ENCODE measurements around the gene NCDN.

NCDN gene

DNA sequence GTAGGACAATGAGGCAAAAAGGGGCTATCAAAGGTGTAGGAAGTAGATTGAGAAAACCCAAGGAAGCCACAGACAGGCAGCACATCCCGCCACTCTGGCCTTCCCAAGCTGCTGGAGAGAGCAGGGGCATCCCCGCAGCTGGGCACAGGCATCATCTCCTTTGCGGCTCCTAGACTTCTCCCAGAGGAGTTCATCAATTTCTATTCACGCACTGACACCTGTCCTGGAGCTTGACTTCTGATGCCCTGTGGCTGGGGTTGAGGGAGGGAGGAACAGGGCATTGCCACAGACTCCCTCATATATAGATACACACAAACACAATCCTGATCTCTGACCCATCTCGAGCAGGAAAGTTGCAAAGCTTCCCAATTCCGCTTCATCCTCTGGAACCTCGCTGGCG lies 13.7 kb downstream of the NCDN start:
- no peak overlapping the region for H3K27ac ChIP-seq
- H3K36me3 ChIP-seq (ENCODE audit: control insufficient read depth, insufficient read depth, low read length): no peaks in the 10 kb centered on the region
- no peaks in the 10 kb centered on the region for H3K4me1 ChIP-seq
- no peak overlapping the region for H3K4me2 ChIP-seq (ENCODE audit: low read length)
- no peak overlapping the region for H3K9ac ChIP-seq
- H3K27me3 ChIP-seq (ENCODE audit: control insufficient read depth, insufficient read depth, low read length): no peaks in the 10 kb centered on the region
- TF ChIP-seq, protein P1, sequence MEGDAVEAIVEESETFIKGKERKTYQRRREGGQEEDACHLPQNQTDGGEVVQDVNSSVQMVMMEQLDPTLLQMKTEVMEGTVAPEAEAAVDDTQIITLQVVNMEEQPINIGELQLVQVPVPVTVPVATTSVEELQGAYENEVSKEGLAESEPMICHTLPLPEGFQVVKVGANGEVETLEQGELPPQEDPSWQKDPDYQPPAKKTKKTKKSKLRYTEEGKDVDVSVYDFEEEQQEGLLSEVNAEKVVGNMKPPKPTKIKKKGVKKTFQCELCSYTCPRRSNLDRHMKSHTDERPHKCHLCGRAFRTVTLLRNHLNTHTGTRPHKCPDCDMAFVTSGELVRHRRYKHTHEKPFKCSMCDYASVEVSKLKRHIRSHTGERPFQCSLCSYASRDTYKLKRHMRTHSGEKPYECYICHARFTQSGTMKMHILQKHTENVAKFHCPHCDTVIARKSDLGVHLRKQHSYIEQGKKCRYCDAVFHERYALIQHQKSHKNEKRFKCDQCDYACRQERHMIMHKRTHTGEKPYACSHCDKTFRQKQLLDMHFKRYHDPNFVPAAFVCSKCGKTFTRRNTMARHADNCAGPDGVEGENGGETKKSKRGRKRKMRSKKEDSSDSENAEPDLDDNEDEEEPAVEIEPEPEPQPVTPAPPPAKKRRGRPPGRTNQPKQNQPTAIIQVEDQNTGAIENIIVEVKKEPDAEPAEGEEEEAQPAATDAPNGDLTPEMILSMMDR (IDR thresholded peaks at IDR 0.05): no peak
- H2AFZ ChIP-seq: no peak overlapping the region
- H3K9me3 ChIP-seq (ENCODE audit: control insufficient read depth, low read length): no peaks in the 10 kb centered on the region
- H3K4me3 ChIP-seq (ENCODE audit: low read depth, low read length): no peak overlapping the region
- no peaks in the 10 kb centered on the region for H3K79me2 ChIP-seq

DNA sequence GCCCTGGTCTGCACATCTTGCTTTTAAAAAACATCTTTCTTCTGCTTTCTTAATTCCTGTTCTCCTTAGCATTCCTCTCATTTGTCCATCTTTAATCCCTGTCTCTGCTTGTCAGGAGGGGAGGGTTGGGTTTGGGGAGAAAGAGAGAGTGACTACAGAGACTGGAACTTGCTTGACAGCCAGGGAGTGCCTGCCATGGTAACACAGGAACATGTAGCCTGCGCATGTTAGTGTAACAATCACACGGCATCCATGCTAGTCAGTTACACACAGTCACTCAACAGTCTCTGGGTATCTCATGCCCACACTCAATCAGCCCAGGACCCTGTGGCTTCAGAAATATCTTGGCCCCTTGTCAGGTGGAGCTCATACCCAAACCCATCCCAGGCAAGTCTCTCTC lies 14.7 kb downstream of the NCDN start:
- Histone ChIP-seq H3K9ac (no peak overlapping the region), H3K4me2 (ENCODE audit: low read length) (no peak overlapping the region), H2AFZ (no peak overlapping the region), H3K27ac (no peak overlapping the region), H3K9me3 (ENCODE audit: control insufficient read depth, low read length) (no peaks in the 10 kb centered on the region), H3K4me1 (no peaks in the 10 kb centered on the region), H3K27me3 (ENCODE audit: control insufficient read depth, insufficient read depth, low read length) (peaks cover 2% of the 10 kb centered on the region), H3K79me2 (no peaks in the 10 kb centered on the region), H3K4me3 (ENCODE audit: low read depth, low read length) (no peak overlapping the region), H3K36me3 (ENCODE audit: control insufficient read depth, insufficient read depth, low read length) (no peaks in the 10 kb centered on the region)
- TF ChIP-seq, protein P1 (IDR thresholded peaks at IDR 0.05): no peak

DNA sequence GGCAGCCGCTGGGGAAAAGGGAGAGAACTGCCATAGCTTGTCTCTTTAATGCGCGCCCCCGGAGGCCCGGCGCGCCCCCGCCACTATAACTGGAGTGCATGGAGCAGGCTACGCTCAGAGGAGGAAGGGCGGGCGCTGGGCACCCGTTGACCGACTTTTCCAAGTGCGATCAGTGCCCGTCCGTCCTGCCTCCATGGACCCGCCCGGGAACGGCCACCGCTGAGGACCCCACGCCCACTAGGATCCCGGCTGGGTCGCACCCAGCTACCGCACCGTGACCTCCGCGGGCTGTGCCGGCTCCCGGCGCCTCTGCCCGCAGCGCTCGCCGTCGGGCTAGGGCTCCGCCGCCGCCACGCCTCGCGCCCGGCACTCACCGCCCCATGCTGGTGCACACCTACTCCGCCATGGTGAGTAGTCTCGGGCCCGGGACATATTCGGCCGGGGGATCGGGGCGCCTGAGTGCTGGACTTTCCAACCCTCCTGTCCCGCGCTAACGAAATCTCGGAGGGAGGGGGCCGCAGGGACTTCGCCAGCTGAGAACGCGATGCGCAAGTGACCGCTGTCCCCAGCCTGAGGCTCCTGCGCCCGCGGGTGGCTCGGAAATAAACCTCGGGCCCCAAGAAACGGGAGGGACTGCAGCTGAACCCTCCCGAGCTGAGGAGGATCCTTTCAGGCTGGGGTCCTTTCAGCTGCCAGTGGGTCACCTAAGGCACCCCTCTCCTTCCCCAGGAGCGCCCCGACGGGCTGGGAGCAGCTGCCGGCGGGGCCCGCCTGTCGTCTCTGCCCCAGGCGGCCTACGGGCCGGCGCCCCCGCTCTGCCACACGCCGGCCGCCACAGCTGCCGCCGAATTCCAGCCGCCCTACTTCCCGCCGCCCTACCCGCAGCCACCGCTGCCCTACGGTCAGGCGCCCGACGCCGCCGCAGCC lies 15.9 kb downstream of the NCDN start, which contains the start of gene TFAP2E:
TFAP2E (plus strand) TSS at position 117 of the 927 bp plus-strand sequence; CDS start at position 381, 264 bp downstream.
- Histone ChIP-seq H3K79me2 (no peaks in the 10 kb centered on the region), H3K27me3 (ENCODE audit: control insufficient read depth, insufficient read depth, low read length) (peaks cover 3% of the 10 kb centered on the region), H2AFZ (peak within 1 kb of the TSS; percentile 58), H3K9me3 (ENCODE audit: control insufficient read depth, low read length) (no peaks in the 10 kb centered on the region), H3K4me3 (ENCODE audit: low read depth, low read length) (peak within 1 kb of the TSS; percentile 25), H3K4me1 (no peaks in the 10 kb centered on the region), H3K27ac (no peak within 1 kb of the TSS), H3K9ac (no peak within 1 kb of the TSS), H3K4me2 (ENCODE audit: low read length) (peak within 1 kb of the TSS; percentile 47), H3K36me3 (ENCODE audit: control insufficient read depth, insufficient read depth, low read length) (no peaks in the 10 kb centered on the region)
- TF ChIP-seq, protein P1 (IDR thresholded peaks at IDR 0.05): no peak

DNA sequence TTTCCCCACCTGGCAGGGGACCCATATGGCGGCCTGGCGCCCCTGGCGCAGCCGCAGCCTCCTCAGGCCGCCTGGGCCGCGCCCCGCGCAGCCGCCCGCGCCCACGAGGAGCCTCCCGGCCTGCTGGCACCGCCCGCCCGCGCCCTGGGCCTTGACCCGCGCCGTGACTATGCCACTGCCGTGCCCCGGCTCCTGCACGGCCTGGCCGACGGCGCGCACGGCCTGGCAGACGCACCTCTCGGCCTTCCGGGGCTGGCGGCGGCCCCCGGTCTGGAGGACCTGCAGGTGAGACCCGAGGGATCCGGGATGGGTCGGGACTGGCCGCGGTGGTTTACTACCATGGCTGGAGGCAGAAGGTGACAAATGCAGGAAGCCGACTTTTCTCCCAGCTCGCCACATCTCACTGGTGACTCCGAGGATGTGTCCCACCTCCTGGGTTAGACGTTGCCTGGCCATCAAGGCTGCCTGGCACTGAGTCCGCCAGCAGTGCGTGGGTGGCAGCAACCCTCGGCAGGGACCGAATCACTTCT lies 16.6 kb downstream of the NCDN start:
- no peak overlapping the region for H3K4me3 ChIP-seq (ENCODE audit: low read depth, low read length)
- H3K4me2 ChIP-seq (ENCODE audit: low read length): no peak overlapping the region
- no peak overlapping the region for H2AFZ ChIP-seq
- H3K36me3 ChIP-seq (ENCODE audit: control insufficient read depth, insufficient read depth, low read length): no peaks in the 10 kb centered on the region
- no peak overlapping the region for H3K27ac ChIP-seq
- TF ChIP-seq, protein P1 (IDR thresholded peaks at IDR 0.05): no peak
- no peak overlapping the region for H3K9ac ChIP-seq
- no peaks in the 10 kb centered on the region for H3K79me2 ChIP-seq
- H3K27me3 ChIP-seq (ENCODE audit: control insufficient read depth, insufficient read depth, low read length): peaks cover 3% of the 10 kb centered on the region
- H3K4me1 ChIP-seq: no peaks in the 10 kb centered on the region
- no peaks in the 10 kb centered on the region for H3K9me3 ChIP-seq (ENCODE audit: control insufficient read depth, low read length)

All from parathyroid adenoma (tissue), 2 donors.